Measurements from ENCODE around the gene ARID2.

ARID2 gene

GRCh38 chr12:45725631-45726602 is 3.6 kb upstream of the ARID2 start:
- DNase-seq, result peak; percentile 69 to 70

GRCh38 chr12:45726603-45727300 is 2.8 kb upstream of the ARID2 start:
- no peak for DNase-seq

- DNase-seq, result peak; percentile 97
Observed at GRCh38 chr12:45727301-45727979, 2.1 kb upstream of the ARID2 start.

GRCh38 chr12:45727980-45728629 is 1.4 kb upstream of the ARID2 start:
- no peak for DNase-seq

- DNase-seq, result peak; percentile 92 to 94
Observed at GRCh38 chr12:45728630-45729232, 775 bp upstream of the ARID2 start.

GRCh38 chr12:45730084-45730347 is 510 bp downstream of the ARID2 start:
- DNase-seq, result no peak

- DNase-seq, result peak; percentile 35 to 50
Observed at GRCh38 chr12:45730348-45731189, 1.1 kb downstream of the ARID2 start.

GRCh38 chr12:45731190-45731775 is 1.8 kb downstream of the ARID2 start:
- DNase-seq, result no peak

- peak; percentile 19 to 30 for DNase-seq
Observed at GRCh38 chr12:45732250-45732649, 2.7 kb downstream of the ARID2 start.

GRCh38 chr12:45732936-45733335 is 3.4 kb downstream of the ARID2 start:
- DNase-seq, result no peak

- no peak for DNase-seq
Observed at GRCh38 chr12:45737638-45738037, 8.1 kb downstream of the ARID2 start.

- no peak for DNase-seq
Observed at GRCh38 chr12:45742590-45742989, 13.1 kb downstream of the ARID2 start.

- no peak for DNase-seq
Observed at GRCh38 chr12:45743247-45743646, 13.7 kb downstream of the ARID2 start.

- DNase-seq, result peak; percentile 61 to 65
Observed at GRCh38 chr12:45745861-45746277, 16.4 kb downstream of the ARID2 start.

- DNase-seq, result no peak
Observed at GRCh38 chr12:45756666-45757065, 27.2 kb downstream of the ARID2 start.

GRCh38 chr12:45757172-45757571 is 27.7 kb downstream of the ARID2 start:
- DNase-seq, result no peak

GRCh38 chr12:45760333-45760732 is 30.8 kb downstream of the ARID2 start:
- DNase-seq, result no peak

GRCh38 chr12:45762185-45763110 is 32.9 kb downstream of the ARID2 start:
- peak; percentile 27 to 32 for DNase-seq

GRCh38 chr12:45763381-45763780 is 33.9 kb downstream of the ARID2 start:
- DNase-seq, result no peak

GRCh38 chr12:45768194-45768593 is 38.7 kb downstream of the ARID2 start:
- no peak for DNase-seq

All from AML-193 (cell line).